HepG2 (cell line): ENCODE results near the gene ABHD11. TPM values are rescaled to one million over a fixed set of nuclear protein-coding genes. Genes with fewer than 3 reads are reported as not detected.

Experiments used
- ATAC-seq: fragments of 200-7000 bp; cut with Tn5 transposase; 3 replicates; pipeline ENCODE4 v1.9.1; 2020; ENCODE audit warnings: mild to moderate bottlenecking, moderate library complexity
- BruUV-seq: library from RNA; stranded (reverse); fragments of 400-500 nt; replicated peaks from 2 replicates; lab custom pipeline; 2021; lab: Mats Ljungman, UMichigan
- CTCF ChIA-PET: fragments of 300-600 bp; formaldehyde crosslinking; extraction: SDS; loops from one replicate; lab custom pipeline; 2021; ENCODE audit warnings: low total read pairs, inconsistent platforms, low intra/inter-chr PET ratio; lab: Yijun Ruan, JAX
- POLR2A ChIA-PET: fragments of 350-600 bp; sonication (Branson Sonifier 250); formaldehyde crosslinking; loops from one replicate; lab custom pipeline; 2020; ENCODE audit warnings: antibody characterized with exemption, inconsistent platforms; lab: Yijun Ruan, JAX
- DNase-seq: peaks from one replicate; pipeline ENCODE4 v3.0.0-alpha.2; 2015; ENCODE audit warnings: low spot score
- FAIRE-seq: peaks from 3 replicates; lab custom pipeline; 2011; peaks lifted over from hg19 to GRCh38; lab: Jason Lieb, UNC
- H2AFZ ChIP-seq: one replicate; pipeline ENCODE4 v1.6.1; 2011; ENCODE audit warnings: low read length, inconsistent platforms
- H3K27ac ChIP-seq: fragments of 300-600 bp; 3 replicates; pipeline ENCODE4 v1.8.0; 2011; ENCODE audit warnings: mixed run types, mild to moderate bottlenecking, mixed read lengths, low read length, inconsistent platforms; ENCODE audit not compliant: insufficient read depth; ENCODE audit errors: extremely low read length
- H3K27me3 ChIP-seq, 2 experiments: fragments of 200-600 bp in 1 of 2; 2 replicates in 1 of 2; 3 replicates in 1 of 2; pipeline versions ENCODE4 v1.6.0 to v1.8.0; 2011; ENCODE audit warnings: low read length in 2 of 2, mild to moderate bottlenecking in 2 of 2, moderate library complexity in 2 of 2, inconsistent platforms in 1 of 2; ENCODE audit not compliant: insufficient read depth in 2 of 2, control insufficient read depth in 1 of 2
- H3K36me3 ChIP-seq, 2 experiments: fragments of 200-600 bp in 1 of 2; replicated peaks in 1 of 2; 2 replicates in 1 of 2; 3 replicates in 1 of 2; pipeline versions ENCODE4 v1.5.1 to v1.8.0; 2011; ENCODE audit warnings: low read length in 2 of 2, inconsistent platforms in 1 of 2; ENCODE audit not compliant: insufficient read depth in 2 of 2, control insufficient read depth in 1 of 2
- H3K4me1 ChIP-seq: 2 replicates; pipeline ENCODE4 v1.5.1; 2012; ENCODE audit warnings: low read length, inconsistent platforms; ENCODE audit not compliant: insufficient read depth
- H3K4me2 ChIP-seq: 2 replicates; pipeline ENCODE4 v1.6.0; 2011; ENCODE audit warnings: low read depth, low read length, inconsistent platforms
- H3K4me3 ChIP-seq, 3 experiments: fragments of 200-600 bp in 1 of 3; sonication (generic), shearing (Covaris generic) in 1 of 3; replicated peaks in 1 of 3; 2 replicates each; pipeline ENCODE4 v1.5.1; 2011 to 2016; ENCODE audit warnings: low read length in 3 of 3, inconsistent platforms in 2 of 3, low read depth in 2 of 3, mild to moderate bottlenecking in 2 of 3, control low read depth in 1 of 3, mixed read lengths in 1 of 3; ENCODE audit not compliant: insufficient read depth in 1 of 3
- H3K79me2 ChIP-seq: one replicate; pipeline ENCODE4 v1.6.1; 2011; ENCODE audit warnings: low read length, inconsistent platforms; ENCODE audit not compliant: insufficient read depth
- H3K9ac ChIP-seq: 2 replicates; pipeline ENCODE4 v1.6.0; 2011; ENCODE audit warnings: mild to moderate bottlenecking, low read depth, low read length, inconsistent platforms; ENCODE audit not compliant: insufficient read depth
- H3K9me3 ChIP-seq: 2 replicates; pipeline ENCODE4 v1.5.1; 2012; ENCODE audit warnings: mild to moderate bottlenecking, low read length
- H4K20me1 ChIP-seq: 2 replicates; pipeline ENCODE4 v1.6.0; 2011; ENCODE audit warnings: inconsistent platforms, mild to moderate bottlenecking, low read length, moderate library complexity; ENCODE audit not compliant: insufficient read depth
- KLF15 ChIP-seq: sonication (generic); formaldehyde crosslinking; IDR thresholded peaks from 2 replicates; pipeline ENCODE4 v1.8.1; 2023; ENCODE audit warnings: borderline replicate concordance, mild to moderate bottlenecking, inconsistent platforms, missing genetic modification reagents, mixed read lengths
- MBNL3 ChIP-seq: fragments of 250-450 bp; sonication (Bioruptor Pico); conservative IDR thresholded peaks from 2 replicates; pipeline ENCODE4 v1.8.0; 2022; ENCODE audit warnings: mild to moderate bottlenecking, inconsistent platforms
- MIXL1 ChIP-seq: IDR thresholded peaks from 2 replicates; pipeline ENCODE4 v1.6.1; 2016
- NR2F6 ChIP-seq, 2 experiments: IDR thresholded peaks; 2 replicates each; pipeline ENCODE4 v1.6.1; 2016; ENCODE audit warnings: antibody characterized with exemption in 1 of 2, mild to moderate bottlenecking in 1 of 2
- XBP1 ChIP-seq: sonication (generic); formaldehyde crosslinking; IDR thresholded peaks from 2 replicates; pipeline ENCODE4 v1.5.0; 2020; ENCODE audit warnings: missing genetic modification reagents
- ZNF121 ChIP-seq: sonication (generic); formaldehyde crosslinking; IDR thresholded peaks from 2 replicates; pipeline ENCODE4 v1.5.0; 2020; ENCODE audit warnings: mild to moderate bottlenecking, missing genetic modification reagents
- ZNF282 ChIP-seq: fragments of 450-650 bp; IDR thresholded peaks from 2 replicates; pipeline ENCODE4 v1.6.1; 2018; ENCODE audit not compliant: partially characterized antibody
- ZNF33A ChIP-seq: sonication (generic); formaldehyde crosslinking; IDR thresholded peaks from 2 replicates; pipeline ENCODE4 v1.5.1; 2020; ENCODE audit warnings: missing genetic modification reagents, mild to moderate bottlenecking, moderate library complexity, borderline replicate concordance
- ZNF354B ChIP-seq: sonication (generic); formaldehyde crosslinking; IDR thresholded peaks from 2 replicates; pipeline ENCODE4 v1.8.0; 2022; ENCODE audit warnings: mild to moderate bottlenecking, missing genetic modification reagents
- ZNF451 ChIP-seq: sonication (generic); formaldehyde crosslinking; IDR thresholded peaks from 2 replicates; pipeline ENCODE4 v1.5.0; 2020; ENCODE audit warnings: mild to moderate bottlenecking, missing genetic modification reagents
- ZSCAN9 ChIP-seq: IDR thresholded peaks from 2 replicates; pipeline ENCODE4 v1.6.1; 2016; ENCODE audit warnings: borderline replicate concordance
- WGBS: methylation state at CpG from one replicate; pipeline ENCODE4 v1.1.6; 2017; ENCODE audit warnings: low lambda C conversion rate; 5-methylcytosine and 5-hydroxymethylcytosine counted together
- in situ Hi-C: cut with HindIII; loops from 2 replicates; pipeline ENCODE4 v1.10.0; 2017; ENCODE audit warnings: low pct_unique_long_range_greater_than_20kb; ENCODE audit not compliant: extremely low pct_ligation_motif_present
- intact Hi-C: fragments of 100-400 bp; cut with micrococcal nuclease; formaldehyde crosslinking; loops from one replicate; pipeline ENCODE4 v1.10.0; 2022; ENCODE audit not compliant: unreplicated experiment
- polyA plus RNA-seq, 8 experiments: library from polyadenylated mRNA; depleted of rRNA in 3 of 8; stranded (reverse) in 7 of 8; unstranded in 1 of 8; fragments of >200 nt; fragmentation: Illumina TruSeq in 4 of 8; extraction: Trizol in 4 of 8; gene quantifications; 2 replicates each; pipeline versions ENCODE4 v1.2.1 to v1.2.3, GENCODE V29; 2011 to 2016; ENCODE audit warnings: low read depth in 4 of 8, missing spikeins in 1 of 8, mixed read lengths in 1 of 8; ENCODE audit not compliant: insufficient read depth in 1 of 8
- total RNA-seq, 5 experiments: library from RNA; depleted of rRNA; stranded (reverse); fragments of >200 nt; fragmentation: Illumina TruSeq; extraction: Trizol; gene quantifications; 2 replicates each; pipeline ENCODE4 v1.2.3, GENCODE V29; 2016; ENCODE audit warnings: low read depth in 1 of 5
- TF ChIP-seq, protein P1 (sequence below): sonication (generic); formaldehyde crosslinking; IDR thresholded peaks from 2 replicates; pipeline ENCODE4 v1.4.0; 2020; ENCODE audit warnings: missing genetic modification reagents
- TF ChIP-seq, protein P2 (sequence below): sonication (generic); formaldehyde crosslinking; IDR thresholded peaks from 2 replicates; pipeline ENCODE4 v1.5.0; 2020; ENCODE audit warnings: missing genetic modification reagents, mild to moderate bottlenecking, borderline replicate concordance
- TF ChIP-seq, protein P3 (sequence below): sonication (generic); formaldehyde crosslinking; IDR thresholded peaks from 2 replicates; pipeline ENCODE4 v1.4.0; 2020; ENCODE audit warnings: mild to moderate bottlenecking, missing genetic modification reagents

The ABHD11 gene
- total and polyA plus RNA-seq, 2 of the 13 experiments (the other 11 are each of a cell fraction or from before 2014, with no cell fraction given): 7.0 to 8.1 TPM

DNA sequence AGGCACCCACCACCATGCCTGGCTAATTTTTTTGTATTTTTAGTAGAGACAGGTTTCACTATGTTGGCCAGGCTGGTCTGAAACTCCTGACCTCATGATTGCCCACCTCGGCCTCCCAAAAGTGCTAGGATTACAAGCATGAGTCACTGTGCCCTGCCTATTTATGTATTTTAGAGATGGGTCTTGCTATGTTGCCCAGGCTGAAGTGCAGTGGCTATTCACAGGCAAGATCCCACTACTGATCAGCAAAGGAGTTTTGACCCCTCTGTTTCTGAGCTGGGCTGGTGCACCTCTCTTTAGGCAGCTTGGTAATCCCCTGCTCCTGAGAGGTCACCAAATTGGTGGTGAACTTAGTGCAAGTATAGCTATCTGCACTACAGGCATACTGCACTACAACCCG is 6.2 kb downstream of the ABHD11 start:
- ATAC-seq (no peak), DNase-seq (no peak), FAIRE-seq (no peak)
- Histone ChIP-seq H3K79me2 (no peaks in the 10 kb centered on the region), H3K27ac (no peak overlapping the region), H3K36me3 (peaks cover 0 to 5% of the 10 kb centered on the region in 2 experiments; a peak in 1 of 5 replicates), H2AFZ (no peak overlapping the region), H3K4me2 (no peak overlapping the region), H3K9ac (no peak overlapping the region), H3K27me3 (no peaks in the 10 kb centered on the region), H3K4me3 (no peak overlapping the region), H3K4me1 (peaks cover 17% of the 10 kb centered on the region), H3K9me3 (no peaks in the 10 kb centered on the region), H4K20me1 (no peaks in the 10 kb centered on the region)
- POLR2A ChIA-PET: interaction anchor here (0.9 kb wide), 1 partner anchor 13 kb away, joined by 4 read pairs; the partner anchor contains the start of gene STX1A
- intact Hi-C loops (no loop called here), in situ Hi-C loops (no loop called here)
- 0% methylated on average over 1 of the region's 2 CpGs for WGBS
- TF ChIP-seq ZNF121 (CRISPR knock-in tag) (peak; percentile 92), ZSCAN9 (CRISPR knock-in tag) (no peak)
- no TSS peak for BruUV-seq
- CTCF ChIA-PET: no interaction called here

DNA sequence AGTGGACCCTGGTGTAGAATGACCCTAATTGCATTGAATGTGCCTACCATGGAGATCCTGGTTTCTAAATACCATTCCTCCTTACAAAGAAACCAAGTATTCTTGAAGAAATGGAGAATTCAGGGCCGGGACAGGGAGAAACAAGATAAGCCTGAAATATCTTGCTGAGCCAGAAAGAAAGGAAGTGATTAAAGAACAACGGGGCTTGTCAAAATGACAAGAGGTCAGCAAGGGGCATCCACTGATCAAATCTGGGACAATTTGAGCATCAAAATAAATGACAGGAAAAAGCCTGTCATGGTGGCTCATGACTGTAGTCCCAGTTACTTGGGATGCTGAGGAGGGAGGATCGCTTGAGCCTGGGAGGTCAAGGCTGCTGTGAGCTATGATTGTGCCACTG is 8.1 kb downstream of the ABHD11 start:
- Histone ChIP-seq H3K9me3 (no peaks in the 10 kb centered on the region), H3K4me1 (peaks cover 24% of the 10 kb centered on the region), H3K27me3 (no peaks in the 10 kb centered on the region; a peak in 1 of 5 replicates), H3K36me3 (no peaks in the 10 kb centered on the region), H3K27ac (no peak overlapping the region), H3K9ac (no peak overlapping the region), H4K20me1 (no peaks in the 10 kb centered on the region), H3K79me2 (no peaks in the 10 kb centered on the region), H3K4me3 (no peak overlapping the region), H2AFZ (no peak overlapping the region), H3K4me2 (no peak overlapping the region)
- intact Hi-C loops: no loop called here
- DNase-seq: no peak
- no peak for FAIRE-seq
- CTCF ChIA-PET: no interaction called here
- WGBS: 19% methylated on average over 3 of the region's 3 CpGs
- in situ Hi-C loops: no loop called here
- no peak for ATAC-seq
- no TSS peak for BruUV-seq
- POLR2A ChIA-PET: no interaction called here
- no peak for TF ChIP-seq NR2F6 (IDR thresholded peaks at IDR 0.05)
- no peak for TF ChIP-seq NR2F6 (CRISPR knock-in tag; IDR thresholded peaks at IDR 0.05)
- no peak for TF ChIP-seq ZNF33A (CRISPR knock-in tag)
- TF ChIP-seq MIXL1 (CRISPR knock-in tag): no peak
- TF ChIP-seq, protein P1, sequence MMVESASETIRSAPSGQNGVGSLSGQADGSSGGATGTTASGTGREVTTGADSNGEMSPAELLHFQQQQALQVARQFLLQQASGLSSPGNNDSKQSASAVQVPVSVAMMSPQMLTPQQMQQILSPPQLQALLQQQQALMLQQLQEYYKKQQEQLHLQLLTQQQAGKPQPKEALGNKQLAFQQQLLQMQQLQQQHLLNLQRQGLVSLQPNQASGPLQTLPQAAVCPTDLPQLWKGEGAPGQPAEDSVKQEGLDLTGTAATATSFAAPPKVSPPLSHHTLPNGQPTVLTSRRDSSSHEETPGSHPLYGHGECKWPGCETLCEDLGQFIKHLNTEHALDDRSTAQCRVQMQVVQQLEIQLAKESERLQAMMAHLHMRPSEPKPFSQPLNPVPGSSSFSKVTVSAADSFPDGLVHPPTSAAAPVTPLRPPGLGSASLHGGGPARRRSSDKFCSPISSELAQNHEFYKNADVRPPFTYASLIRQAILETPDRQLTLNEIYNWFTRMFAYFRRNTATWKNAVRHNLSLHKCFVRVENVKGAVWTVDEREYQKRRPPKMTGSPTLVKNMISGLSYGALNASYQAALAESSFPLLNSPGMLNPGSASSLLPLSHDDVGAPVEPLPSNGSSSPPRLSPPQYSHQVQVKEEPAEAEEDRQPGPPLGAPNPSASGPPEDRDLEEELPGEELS: no peak
- no peak for TF ChIP-seq XBP1 (CRISPR knock-in tag)
- TF ChIP-seq, protein P2, sequence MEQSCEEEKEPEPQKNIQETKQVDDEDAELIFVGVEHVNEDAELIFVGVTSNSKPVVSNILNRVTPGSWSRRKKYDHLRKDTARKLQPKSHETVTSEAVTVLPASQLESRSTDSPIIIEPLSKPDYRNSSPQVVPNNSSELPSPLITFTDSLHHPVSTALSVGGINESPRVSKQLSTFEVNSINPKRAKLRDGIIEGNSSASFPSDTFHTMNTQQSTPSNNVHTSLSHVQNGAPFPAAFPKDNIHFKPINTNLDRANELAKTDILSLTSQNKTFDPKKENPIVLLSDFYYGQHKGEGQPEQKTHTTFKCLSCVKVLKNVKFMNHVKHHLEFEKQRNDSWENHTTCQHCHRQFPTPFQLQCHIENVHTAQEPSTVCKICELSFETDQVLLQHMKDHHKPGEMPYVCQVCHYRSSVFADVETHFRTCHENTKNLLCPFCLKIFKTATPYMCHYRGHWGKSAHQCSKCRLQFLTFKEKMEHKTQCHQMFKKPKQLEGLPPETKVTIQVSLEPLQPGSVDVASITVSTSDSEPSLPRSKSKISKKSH (CRISPR knock-in tag): no peak
- TF ChIP-seq ZNF282: no peak
- no peak for TF ChIP-seq ZSCAN9 (CRISPR knock-in tag)
- TF ChIP-seq ZNF451 (CRISPR knock-in tag): no peak
- no peak for TF ChIP-seq MBNL3 (CRISPR knock-in tag)
- TF ChIP-seq ZNF354B: no peak
- TF ChIP-seq, protein P3, sequence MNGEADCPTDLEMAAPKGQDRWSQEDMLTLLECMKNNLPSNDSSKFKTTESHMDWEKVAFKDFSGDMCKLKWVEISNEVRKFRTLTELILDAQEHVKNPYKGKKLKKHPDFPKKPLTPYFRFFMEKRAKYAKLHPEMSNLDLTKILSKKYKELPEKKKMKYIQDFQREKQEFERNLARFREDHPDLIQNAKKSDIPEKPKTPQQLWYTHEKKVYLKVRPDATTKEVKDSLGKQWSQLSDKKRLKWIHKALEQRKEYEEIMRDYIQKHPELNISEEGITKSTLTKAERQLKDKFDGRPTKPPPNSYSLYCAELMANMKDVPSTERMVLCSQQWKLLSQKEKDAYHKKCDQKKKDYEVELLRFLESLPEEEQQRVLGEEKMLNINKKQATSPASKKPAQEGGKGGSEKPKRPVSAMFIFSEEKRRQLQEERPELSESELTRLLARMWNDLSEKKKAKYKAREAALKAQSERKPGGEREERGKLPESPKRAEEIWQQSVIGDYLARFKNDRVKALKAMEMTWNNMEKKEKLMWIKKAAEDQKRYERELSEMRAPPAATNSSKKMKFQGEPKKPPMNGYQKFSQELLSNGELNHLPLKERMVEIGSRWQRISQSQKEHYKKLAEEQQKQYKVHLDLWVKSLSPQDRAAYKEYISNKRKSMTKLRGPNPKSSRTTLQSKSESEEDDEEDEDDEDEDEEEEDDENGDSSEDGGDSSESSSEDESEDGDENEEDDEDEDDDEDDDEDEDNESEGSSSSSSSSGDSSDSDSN (CRISPR knock-in tag): no peak
- TF ChIP-seq KLF15 (CRISPR knock-in tag): no peak
